ENCODE measurements around the gene PPFIBP1. TPM values are rescaled to one million over a fixed set of nuclear protein-coding genes. Genes with fewer than 3 reads are reported as not detected.

The PPFIBP1 gene
- polyA plus RNA-seq, 1 of the 3 experiments (the other 2 are of a cell fraction), result 55.0 TPM

DNA sequence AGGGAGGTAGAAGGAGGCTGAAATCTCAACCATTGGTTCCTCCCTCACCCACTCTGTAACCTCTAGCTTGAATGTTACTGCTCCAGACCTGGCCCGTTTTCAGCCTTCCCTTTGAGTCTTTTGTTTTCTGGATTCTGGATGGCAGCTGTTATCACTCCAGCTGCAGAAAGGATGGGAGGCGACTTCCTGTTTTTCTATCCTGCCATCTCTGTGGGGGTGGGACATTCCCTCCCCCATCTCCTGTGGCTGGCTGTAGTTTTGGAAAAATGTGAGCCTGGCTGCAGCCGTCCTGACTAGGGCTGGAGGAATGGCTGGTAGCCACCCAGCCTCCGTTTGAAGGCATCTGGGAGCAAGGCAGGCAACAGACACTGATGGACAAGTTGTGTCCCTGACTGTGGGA lies 2.9 kb upstream of the PPFIBP1 start (continued):
- no peak for TF ChIP-seq SIN3A (IDR thresholded peaks at IDR 0.05; ENCODE audit: borderline replicate concordance, low read depth, low read length)
- TF ChIP-seq, protein P1, sequence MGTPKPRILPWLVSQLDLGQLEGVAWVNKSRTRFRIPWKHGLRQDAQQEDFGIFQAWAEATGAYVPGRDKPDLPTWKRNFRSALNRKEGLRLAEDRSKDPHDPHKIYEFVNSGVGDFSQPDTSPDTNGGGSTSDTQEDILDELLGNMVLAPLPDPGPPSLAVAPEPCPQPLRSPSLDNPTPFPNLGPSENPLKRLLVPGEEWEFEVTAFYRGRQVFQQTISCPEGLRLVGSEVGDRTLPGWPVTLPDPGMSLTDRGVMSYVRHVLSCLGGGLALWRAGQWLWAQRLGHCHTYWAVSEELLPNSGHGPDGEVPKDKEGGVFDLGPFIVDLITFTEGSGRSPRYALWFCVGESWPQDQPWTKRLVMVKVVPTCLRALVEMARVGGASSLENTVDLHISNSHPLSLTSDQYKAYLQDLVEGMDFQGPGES (IDR thresholded peaks at IDR 0.05; ENCODE audit: low read depth, low read length), result no peak
- TF ChIP-seq MEF2A (IDR thresholded peaks at IDR 0.05; ENCODE audit: borderline replicate concordance, low read depth), result no peak
- TF ChIP-seq JUND (IDR thresholded peaks at IDR 0.05), result no peak
- TF ChIP-seq NRF1 (IDR thresholded peaks at IDR 0.05; ENCODE audit: low read depth, low read length), result no peak
- TF ChIP-seq, protein P2, sequence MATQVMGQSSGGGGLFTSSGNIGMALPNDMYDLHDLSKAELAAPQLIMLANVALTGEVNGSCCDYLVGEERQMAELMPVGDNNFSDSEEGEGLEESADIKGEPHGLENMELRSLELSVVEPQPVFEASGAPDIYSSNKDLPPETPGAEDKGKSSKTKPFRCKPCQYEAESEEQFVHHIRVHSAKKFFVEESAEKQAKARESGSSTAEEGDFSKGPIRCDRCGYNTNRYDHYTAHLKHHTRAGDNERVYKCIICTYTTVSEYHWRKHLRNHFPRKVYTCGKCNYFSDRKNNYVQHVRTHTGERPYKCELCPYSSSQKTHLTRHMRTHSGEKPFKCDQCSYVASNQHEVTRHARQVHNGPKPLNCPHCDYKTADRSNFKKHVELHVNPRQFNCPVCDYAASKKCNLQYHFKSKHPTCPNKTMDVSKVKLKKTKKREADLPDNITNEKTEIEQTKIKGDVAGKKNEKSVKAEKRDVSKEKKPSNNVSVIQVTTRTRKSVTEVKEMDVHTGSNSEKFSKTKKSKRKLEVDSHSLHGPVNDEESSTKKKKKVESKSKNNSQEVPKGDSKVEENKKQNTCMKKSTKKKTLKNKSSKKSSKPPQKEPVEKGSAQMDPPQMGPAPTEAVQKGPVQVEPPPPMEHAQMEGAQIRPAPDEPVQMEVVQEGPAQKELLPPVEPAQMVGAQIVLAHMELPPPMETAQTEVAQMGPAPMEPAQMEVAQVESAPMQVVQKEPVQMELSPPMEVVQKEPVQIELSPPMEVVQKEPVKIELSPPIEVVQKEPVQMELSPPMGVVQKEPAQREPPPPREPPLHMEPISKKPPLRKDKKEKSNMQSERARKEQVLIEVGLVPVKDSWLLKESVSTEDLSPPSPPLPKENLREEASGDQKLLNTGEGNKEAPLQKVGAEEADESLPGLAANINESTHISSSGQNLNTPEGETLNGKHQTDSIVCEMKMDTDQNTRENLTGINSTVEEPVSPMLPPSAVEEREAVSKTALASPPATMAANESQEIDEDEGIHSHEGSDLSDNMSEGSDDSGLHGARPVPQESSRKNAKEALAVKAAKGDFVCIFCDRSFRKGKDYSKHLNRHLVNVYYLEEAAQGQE (IDR thresholded peaks at IDR 0.05; ENCODE audit: low read depth, low read length), result no peak
- TF ChIP-seq, protein P3, sequence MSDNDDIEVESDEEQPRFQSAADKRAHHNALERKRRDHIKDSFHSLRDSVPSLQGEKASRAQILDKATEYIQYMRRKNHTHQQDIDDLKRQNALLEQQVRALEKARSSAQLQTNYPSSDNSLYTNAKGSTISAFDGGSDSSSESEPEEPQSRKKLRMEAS (IDR thresholded peaks at IDR 0.05; ENCODE audit: low read depth), result peak; percentile 29; the same call in 1 of the 2 replicates
- no peak for TF ChIP-seq SMC3 (IDR thresholded peaks at IDR 0.05; ENCODE audit: low read depth, low read length)
- no peak for TF ChIP-seq RCOR1 (IDR thresholded peaks at IDR 0.05; ENCODE audit: low read length)
- TF ChIP-seq TEAD4 (IDR thresholded peaks at IDR 0.05; ENCODE audit: borderline replicate concordance, insufficient read depth), result 0 out of 2 replicates have a peak, but pooled peaks have one; percentile 41
- peak; percentile 72 for TF ChIP-seq TCF12 (IDR thresholded peaks at IDR 0.05)
- TF ChIP-seq TAF1 (IDR thresholded peaks at IDR 0.05; ENCODE audit: borderline replicate concordance, low read depth, low read length), result no peak
- TF ChIP-seq, protein P4, sequence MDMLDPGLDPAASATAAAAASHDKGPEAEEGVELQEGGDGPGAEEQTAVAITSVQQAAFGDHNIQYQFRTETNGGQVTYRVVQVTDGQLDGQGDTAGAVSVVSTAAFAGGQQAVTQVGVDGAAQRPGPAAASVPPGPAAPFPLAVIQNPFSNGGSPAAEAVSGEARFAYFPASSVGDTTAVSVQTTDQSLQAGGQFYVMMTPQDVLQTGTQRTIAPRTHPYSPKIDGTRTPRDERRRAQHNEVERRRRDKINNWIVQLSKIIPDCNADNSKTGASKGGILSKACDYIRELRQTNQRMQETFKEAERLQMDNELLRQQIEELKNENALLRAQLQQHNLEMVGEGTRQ (IDR thresholded peaks at IDR 0.05; ENCODE audit: borderline replicate concordance, low read depth, low read length), result no peak
- TF ChIP-seq, protein P5, sequence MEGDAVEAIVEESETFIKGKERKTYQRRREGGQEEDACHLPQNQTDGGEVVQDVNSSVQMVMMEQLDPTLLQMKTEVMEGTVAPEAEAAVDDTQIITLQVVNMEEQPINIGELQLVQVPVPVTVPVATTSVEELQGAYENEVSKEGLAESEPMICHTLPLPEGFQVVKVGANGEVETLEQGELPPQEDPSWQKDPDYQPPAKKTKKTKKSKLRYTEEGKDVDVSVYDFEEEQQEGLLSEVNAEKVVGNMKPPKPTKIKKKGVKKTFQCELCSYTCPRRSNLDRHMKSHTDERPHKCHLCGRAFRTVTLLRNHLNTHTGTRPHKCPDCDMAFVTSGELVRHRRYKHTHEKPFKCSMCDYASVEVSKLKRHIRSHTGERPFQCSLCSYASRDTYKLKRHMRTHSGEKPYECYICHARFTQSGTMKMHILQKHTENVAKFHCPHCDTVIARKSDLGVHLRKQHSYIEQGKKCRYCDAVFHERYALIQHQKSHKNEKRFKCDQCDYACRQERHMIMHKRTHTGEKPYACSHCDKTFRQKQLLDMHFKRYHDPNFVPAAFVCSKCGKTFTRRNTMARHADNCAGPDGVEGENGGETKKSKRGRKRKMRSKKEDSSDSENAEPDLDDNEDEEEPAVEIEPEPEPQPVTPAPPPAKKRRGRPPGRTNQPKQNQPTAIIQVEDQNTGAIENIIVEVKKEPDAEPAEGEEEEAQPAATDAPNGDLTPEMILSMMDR (IDR thresholded peaks at IDR 0.05), result no peak
- peak; percentile 65 for TF ChIP-seq CHD2 (IDR thresholded peaks at IDR 0.05; ENCODE audit: low read length, partially characterized antibody)
- TF ChIP-seq EP300 (IDR thresholded peaks at IDR 0.05; ENCODE audit: borderline replicate concordance in 1 of 2, low read depth in 1 of 2, low read length in 1 of 2), result peak; percentile 38 to 63; a peak in 3 of 4 replicates
- TF ChIP-seq RFX5 (IDR thresholded peaks at IDR 0.05; ENCODE audit: low read length), result no peak
- TF ChIP-seq, protein P6, sequence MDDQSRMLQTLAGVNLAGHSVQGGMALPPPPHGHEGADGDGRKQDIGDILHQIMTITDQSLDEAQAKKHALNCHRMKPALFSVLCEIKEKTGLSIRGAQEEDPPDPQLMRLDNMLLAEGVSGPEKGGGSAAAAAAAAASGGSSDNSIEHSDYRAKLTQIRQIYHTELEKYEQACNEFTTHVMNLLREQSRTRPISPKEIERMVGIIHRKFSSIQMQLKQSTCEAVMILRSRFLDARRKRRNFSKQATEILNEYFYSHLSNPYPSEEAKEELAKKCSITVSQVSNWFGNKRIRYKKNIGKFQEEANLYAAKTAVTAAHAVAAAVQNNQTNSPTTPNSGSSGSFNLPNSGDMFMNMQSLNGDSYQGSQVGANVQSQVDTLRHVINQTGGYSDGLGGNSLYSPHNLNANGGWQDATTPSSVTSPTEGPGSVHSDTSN (IDR thresholded peaks at IDR 0.05), result peak; percentile 46; the same call in 1 of the 2 replicates

Data from SK-N-SH (cell line).